C1 segment of cervical spinal cord (tissue), 14 donors: ENCODE results near the gene IGF2BP3.
"Not testable (repeated sequence)": the region's sequence is repeated elsewhere in the genome, so short reads cannot be mapped to it uniquely, and the experiment has no call there.

ENCODE experiments used
- DNase-seq, 14 donors: peaks; one replicate each; lab custom pipeline; 2025; lab: John Stamatoyannopoulos, UW

The IGF2BP3 gene

GRCh38 chr7:23343102-23343501 lies 127.2 kb downstream of the IGF2BP3 start:
- DNase-seq = no peak

DNA sequence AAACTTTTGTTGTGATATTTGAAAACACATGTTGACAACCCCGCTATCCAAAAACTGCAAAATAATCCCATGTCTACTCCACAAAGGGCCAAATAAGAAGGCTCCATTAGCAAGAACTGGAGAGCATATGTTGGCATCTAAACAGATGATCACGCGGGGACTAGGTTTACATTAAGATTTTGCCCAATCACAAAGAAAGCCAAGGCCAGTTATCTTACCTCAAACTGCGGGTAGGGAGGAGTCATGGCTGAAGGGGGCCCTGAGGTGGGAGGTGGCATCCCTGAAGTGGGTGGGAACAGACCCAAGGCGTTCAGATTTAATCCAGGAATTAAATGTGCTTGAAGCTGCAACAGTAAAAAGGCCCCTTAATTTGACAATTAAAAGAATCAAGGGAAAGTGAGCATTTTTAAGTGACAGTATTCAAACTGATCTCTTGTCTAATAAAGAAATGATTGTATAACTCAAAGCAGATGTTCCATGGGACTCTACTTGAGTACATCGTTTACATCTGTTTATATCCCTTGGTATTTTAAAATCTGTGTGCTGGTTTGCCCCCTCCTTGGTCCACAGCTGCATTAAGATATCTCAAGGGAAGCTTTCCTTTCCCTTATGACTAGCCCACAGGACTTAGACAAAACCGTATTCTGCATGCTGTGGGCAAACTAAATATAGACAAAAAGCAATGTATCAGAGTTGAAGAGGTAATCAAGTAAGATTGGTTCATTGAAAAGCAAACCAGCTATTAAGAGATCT lies 128.3 kb downstream of the IGF2BP3 start:
- DNase-seq = no peak

DNA sequence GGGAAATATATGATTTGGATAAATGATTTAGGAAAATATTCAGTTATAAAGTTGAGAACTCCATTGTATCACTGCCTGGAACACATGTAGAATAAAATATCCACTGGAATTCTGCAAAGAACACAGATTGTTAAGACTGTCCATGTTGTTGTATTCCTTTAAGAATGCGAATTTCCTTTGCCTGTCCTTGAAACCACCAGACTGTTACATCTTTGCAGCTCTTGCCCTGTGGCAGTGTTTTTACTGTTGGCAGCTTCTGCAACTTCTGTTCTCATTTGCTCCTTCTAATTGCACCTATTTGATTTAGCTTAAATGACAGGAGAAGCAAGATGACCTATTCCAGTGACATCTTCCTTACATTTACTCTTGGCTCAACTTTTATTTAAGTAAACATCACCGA lies 131.4 kb downstream of the IGF2BP3 start:
- DNase-seq = no peak

GRCh38 chr7:23338439-23338838 lies 131.9 kb downstream of the IGF2BP3 start:
- no peak for DNase-seq

GRCh38 chr7:23337374-23337773 lies 132.9 kb downstream of the IGF2BP3 start:
- DNase-seq = no peak

- DNase-seq = no peak
Observed at GRCh38 chr7:23336799-23337283, 133.4 kb downstream of the IGF2BP3 start.

- DNase-seq = no peak
Observed at GRCh38 chr7:23336086-23336485, 134.2 kb downstream of the IGF2BP3 start.

DNA sequence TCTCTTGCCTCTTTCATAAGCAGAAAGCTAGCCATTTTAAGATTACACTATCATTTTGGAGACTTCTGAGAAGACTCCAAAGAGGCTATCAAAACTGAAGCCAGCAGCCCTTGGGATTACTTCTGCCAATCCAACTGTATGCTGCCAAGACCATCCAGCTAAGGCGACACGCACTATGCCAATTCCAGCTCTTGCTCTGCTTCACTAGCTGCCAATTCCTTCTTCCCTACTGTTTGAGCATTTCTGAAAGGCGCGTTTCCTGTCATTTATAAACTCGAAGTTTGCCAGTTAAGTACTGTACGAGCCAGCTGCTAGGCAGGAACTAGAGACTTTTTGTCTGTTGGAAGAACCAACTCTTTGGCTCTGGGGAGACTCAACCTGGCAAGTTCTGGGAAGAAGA lies 134.7 kb downstream of the IGF2BP3 start:
- DNase-seq = peak in 1 of 14 donors; percentile 1

DNA sequence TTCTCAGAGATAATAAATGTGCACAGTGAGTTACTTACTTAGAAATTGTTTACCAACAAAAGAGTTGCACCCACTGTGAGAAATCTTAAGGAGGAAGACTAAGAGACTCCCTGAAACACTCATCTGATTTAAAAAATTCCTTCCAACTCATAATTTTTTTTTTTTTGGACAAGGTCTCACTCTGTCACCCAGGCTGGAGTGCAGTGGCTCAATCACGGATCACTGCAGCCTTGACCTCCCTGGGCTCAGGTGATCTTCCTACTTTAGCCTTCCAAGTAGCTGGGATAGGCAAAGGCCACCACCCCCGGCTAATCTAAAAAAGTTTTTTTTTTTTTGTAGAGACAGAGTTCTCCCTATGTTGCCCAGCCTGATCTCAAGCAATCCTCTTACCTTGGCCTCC lies 135.2 kb downstream of the IGF2BP3 start:
- no peak for DNase-seq

DNA sequence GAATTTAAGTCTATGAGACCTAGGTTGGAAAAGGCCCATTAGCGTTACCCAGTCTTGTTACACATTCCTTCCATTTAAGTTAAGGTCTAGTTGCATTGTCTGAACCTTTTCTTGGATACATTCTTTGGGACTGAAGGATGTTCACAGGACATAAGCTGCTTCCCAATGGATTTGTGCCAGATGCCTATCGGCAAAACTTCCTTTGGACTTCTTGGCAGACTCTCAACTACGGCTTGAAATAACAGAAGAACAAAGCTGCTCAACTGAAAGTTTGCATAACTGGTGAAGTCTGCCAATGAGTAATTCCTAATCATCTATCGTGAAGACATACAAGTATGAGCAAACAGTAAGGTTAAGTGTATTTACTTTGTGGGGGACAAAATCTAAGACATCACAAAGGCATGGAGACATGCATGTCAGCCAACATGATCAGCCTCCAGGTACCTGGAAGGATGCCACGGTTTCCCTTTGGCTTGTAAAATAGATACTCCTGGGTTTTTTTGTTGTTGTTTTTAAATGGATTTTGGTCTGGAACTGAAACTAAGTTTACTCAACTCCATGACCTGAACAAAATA lies 135.7 kb downstream of the IGF2BP3 start:
- DNase-seq = peak in 1 of 14 donors; percentile 0

DNA sequence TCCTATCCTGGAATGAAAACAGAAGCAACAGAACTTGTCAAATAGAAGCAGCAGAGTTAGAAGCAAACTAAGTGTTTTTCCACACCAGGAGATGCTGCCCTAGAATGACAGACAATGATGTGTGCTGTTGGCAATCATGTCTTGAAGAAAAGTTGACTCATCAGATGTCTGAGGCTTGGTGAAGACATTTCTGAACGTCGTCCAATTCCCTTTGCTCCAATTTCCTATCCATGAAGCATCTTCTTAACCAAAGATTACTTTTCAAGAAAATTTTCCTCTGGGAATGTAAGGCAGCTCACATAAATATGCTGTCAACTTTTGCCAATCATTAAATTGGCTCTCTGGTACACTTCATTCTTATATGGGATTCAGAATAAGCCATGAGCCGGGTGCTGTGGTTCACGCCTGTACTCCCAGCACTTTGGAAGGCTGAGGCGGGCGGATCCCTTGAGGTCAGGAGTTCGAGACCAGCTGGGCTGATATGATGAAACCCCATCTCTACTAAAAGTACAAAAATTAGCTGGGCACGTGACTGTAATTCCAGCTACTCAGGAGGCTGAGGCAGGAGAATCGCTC lies 136.5 kb downstream of the IGF2BP3 start:
- DNase-seq = no peak

DNA sequence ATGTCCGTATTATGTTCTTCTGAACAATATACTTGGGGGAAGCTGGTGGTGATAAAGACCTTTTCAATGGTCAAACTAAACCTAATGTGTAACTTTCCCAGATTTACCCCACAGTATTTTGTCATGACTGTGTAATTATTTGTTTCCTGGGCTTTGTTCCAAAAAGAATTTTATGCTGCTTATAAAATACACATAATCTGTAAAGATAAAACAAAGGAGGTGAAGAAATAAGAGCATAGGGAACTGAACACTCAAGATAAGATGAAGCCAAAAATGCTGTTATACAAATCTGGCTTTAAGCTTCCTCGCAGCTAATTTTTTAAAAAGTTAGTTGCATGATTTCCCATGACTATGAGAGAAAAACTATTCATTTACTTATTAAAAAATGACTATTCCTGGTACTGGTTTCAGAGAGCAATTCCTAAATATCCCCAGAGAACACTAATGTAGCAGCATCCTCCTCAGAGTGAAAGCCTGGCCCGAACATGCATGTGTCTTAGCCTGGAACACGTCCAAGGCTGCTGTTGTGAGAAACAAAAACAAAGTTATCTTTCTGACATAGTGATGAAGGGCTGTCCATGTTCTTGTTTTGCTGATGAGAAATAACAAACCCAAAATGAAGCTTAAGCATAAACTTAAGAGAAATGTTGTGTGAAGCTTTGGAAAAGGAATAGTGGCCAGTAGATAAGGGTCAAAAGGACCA lies 137.2 kb downstream of the IGF2BP3 start:
- no peak for DNase-seq

DNA sequence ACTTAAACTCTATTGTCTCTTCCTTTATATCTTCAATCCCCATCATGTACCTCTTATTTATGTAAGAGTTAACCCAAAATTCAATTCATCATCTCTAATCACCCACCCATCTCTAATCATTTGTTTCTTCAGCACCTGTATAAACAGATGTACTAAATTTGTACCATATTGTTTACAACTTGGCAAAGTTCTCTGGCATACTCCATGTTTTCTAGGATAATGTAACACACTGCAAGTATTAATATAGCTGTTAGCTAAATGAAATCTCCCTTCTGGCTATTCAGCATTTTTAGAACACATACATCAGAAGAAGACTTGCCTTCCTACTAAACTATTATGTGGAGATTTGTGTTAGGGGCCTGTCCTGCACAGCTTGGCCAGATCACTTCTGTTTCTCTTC lies 138.1 kb downstream of the IGF2BP3 start:
- DNase-seq = no peak

- no peak for DNase-seq
Observed at GRCh38 chr7:23331132-23331531, 139.2 kb downstream of the IGF2BP3 start.

DNA sequence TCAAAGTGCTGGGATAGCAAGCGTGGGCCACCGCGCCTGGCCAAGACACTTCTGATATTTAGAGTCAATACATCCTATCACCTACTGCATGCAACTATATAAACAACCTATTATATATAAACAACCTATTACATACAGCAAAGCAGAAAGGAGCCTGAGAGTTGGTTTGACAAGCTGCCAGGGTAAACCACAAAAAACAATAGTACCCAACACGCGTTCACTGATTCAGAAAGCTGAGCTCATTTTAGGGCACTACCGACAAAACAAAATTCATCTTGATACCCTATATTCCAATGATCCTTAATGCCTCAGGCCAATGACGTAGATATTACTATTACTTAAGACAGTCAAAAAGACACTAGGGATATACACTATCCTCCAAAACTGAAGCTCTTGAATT lies 154.9 kb downstream of the IGF2BP3 start:
- no peak for DNase-seq

DNA sequence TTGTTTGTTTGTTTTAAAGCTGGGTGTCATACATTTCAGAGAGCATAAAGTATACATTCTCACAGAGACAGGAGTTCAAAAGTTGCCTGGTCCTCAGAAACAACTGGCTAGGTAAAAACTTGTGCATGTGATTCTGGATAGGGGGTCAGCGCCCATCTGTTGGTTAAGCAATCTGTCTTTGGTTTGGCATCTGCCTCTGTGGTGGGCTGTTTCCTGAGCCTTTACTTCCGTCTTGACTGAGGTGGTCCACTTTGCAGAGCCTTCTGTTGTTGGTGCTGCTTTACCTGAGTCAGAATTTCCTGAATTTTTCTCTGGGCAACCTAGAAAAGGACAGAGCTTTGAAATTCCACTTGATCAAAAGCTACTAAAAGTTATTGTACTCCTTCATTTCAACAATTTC lies 158.2 kb downstream of the IGF2BP3 start:
- DNase-seq = not testable (repeated sequence)

GRCh38 chr7:23308754-23309153 lies 161.5 kb downstream of the IGF2BP3 start:
- no peak for DNase-seq

- DNase-seq = no peak
Observed at GRCh38 chr7:23306936-23307521, 163.3 kb downstream of the IGF2BP3 start.

DNA sequence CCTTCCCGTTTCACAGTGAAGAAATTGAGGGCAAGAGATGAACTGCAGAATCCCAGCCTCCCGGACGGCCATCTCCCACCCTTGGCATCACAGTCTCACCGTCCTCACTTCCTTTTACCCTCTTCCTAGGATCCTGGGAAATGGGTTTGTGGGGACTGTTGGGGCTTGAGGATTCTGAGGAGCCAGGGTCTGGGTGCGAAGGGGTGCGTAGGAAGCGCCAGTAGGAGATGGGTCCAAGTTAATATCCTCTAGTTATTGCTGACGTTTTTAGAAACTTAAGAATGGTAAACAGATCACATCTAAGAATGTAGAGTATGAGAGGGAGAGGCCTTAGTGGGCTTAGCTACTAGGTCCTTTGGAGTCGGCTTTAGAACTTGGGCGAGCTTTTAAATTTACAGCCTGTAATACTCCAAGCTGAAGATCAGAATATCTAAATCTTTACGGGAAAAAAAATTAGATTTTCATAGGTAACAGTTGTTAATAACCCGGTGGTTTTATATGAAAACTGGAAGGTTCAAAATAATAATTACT lies 170.5 kb downstream of the IGF2BP3 start:
- DNase-seq = peak in 1 of 14 donors; percentile 16

- DNase-seq = peak; percentile 78 to 93 (median 88)
Observed at GRCh38 chr7:23298885-23299769, 171.2 kb downstream of the IGF2BP3 start, which contains the start of gene MALSU1. Gene MALSU1, plus strand, starts transcription at chr7:23299339. Its CDS starts 14 bp downstream, at chr7:23299353.
